ENCODE results near the gene CLDN4. TPM values are rescaled to one million over a fixed set of nuclear protein-coding genes. Genes with fewer than 3 reads are reported as not detected.
A peak's percentile ranks its signal among the peaks of the same experiment; 100 is the strongest.

CLDN4 gene
- total and polyA plus RNA-seq, 9 of the 15 experiments (the other 6 are each of a cell fraction or from before 2014, with no cell fraction given), result 0.05 to 0.60 (median 0.06) TPM; not detected in 3

DNA sequence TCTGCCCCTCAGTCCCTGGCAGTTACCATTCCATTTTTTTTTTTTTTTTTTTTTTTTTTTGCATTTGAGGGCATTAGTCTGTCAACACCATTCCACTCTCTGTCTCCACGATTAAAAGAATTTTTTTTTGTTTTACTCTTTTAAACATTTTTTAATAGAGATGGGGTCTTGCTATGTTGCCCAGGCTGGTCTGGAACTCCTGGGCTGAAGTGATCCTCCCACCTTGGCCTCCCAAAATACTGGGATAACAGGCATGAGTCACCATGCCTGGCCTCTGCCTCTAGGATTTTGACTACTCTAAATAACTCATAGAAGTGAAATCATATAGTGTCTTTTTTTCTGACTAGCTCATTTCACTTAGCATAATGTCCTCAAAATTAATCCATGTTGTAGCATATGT, 44.2 kb upstream of the CLDN4 start:
- Histone ChIP-seq H3K4me2 (ENCODE audit: insufficient read depth, low read length) (no peak overlapping the region), H3K9me1 (ENCODE audit: control insufficient read depth, insufficient read depth, low read length) (no peaks in the 10 kb centered on the region), H3K36me3 (ENCODE audit: control insufficient read depth, insufficient read depth, low read length) (no peaks in the 10 kb centered on the region), H3K9ac (ENCODE audit: insufficient read depth in 1 of 2, low read depth in 2 of 2, low read length in 2 of 2) (no peak overlapping the region), H3K9me3 (replicated peaks; ENCODE audit: control insufficient read depth, insufficient read depth, low read depth, low read length) (no peaks in the 10 kb centered on the region), H2AFZ (ENCODE audit: low read depth, low read length) (peak overlapping the region; percentile 87), H3K27ac (ENCODE audit: extremely low read depth, low read depth, low read length) (peak overlapping the region; percentile 69; the same call in 2 of the 3 replicates), H4K20me1 (replicated peaks; ENCODE audit: control insufficient read depth, insufficient read depth, low read length) (no peaks in the 10 kb centered on the region), H3K27me3 (ENCODE audit: control insufficient read depth in 2 of 2, insufficient read depth in 2 of 2, low read length in 2 of 2) (no peaks in the 10 kb centered on the region), H3K4me1 (replicated peaks in 1 of 2; ENCODE audit: control insufficient read depth in 2 of 2, insufficient read depth in 2 of 2, low read length in 2 of 2) (peaks cover 9 to 13% of the 10 kb centered on the region in 2 experiments; a peak in 4 of 5 replicates), H3K4me3 (no peak overlapping the region), H3K79me2 (ENCODE audit: control insufficient read depth, insufficient read depth, low read length) (no peaks in the 10 kb centered on the region)
- no TSS peak for BruUV-seq (replicated peaks)
- in situ Hi-C loops (cut with MboI) (no loop called here), intact Hi-C loops (cut with micrococcal nuclease) (no loop called here)
- WGBS (ENCODE audit: insufficient coverage, low coverage, missing lambda C conversion rate), result 8% methylated on average over 1 of the region's 1 CpG
- no peak for FAIRE-seq
- DNase-seq (ENCODE audit: extremely low read depth in 1 of 4, low spot score in 3 of 4), result no peak
- ChIA-PET CTCF (ENCODE audit: low intra/inter-chr PET ratio) (no interaction called here), POLR2A (interaction anchor here (1.9 kb wide), 1 partner anchor 36 kb away, joined by 5 read pairs; no protein-coding TSS in a partner anchor)
- ATAC-seq, result no peak; the same call in 1 of the 3 replicates
- peak; percentile 87 for TF ChIP-seq BCOR (IDR thresholded peaks at IDR 0.05)
- no peak for TF ChIP-seq ZNF354B (CRISPR knock-in tag; IDR thresholded peaks at IDR 0.05)
- TF ChIP-seq RFX1 (IDR thresholded peaks at IDR 0.05), result no peak
- TF ChIP-seq ZNF184 (CRISPR knock-in tag; IDR thresholded peaks at IDR 0.05), result no peak
- peak; percentile 99 for TF ChIP-seq ZNF121 (CRISPR knock-in tag; conservative IDR thresholded peaks at IDR 0.05)
- no peak for TF ChIP-seq L3MBTL2 (IDR thresholded peaks at IDR 0.05)
- TF ChIP-seq, protein P1, sequence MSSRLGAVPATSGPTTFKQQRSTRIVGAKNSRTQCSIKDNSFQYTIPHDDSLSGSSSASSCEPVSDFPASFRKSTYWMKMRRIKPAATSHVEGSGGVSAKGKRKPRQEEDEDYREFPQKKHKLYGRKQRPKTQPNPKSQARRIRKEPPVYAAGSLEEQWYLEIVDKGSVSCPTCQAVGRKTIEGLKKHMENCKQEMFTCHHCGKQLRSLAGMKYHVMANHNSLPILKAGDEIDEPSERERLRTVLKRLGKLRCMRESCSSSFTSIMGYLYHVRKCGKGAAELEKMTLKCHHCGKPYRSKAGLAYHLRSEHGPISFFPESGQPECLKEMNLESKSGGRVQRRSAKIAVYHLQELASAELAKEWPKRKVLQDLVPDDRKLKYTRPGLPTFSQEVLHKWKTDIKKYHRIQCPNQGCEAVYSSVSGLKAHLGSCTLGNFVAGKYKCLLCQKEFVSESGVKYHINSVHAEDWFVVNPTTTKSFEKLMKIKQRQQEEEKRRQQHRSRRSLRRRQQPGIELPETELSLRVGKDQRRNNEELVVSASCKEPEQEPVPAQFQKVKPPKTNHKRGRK (tag; IDR thresholded peaks at IDR 0.05), result 0 out of 2 replicates have a peak, but pooled peaks have one; percentile 47
- TF ChIP-seq, protein P2, sequence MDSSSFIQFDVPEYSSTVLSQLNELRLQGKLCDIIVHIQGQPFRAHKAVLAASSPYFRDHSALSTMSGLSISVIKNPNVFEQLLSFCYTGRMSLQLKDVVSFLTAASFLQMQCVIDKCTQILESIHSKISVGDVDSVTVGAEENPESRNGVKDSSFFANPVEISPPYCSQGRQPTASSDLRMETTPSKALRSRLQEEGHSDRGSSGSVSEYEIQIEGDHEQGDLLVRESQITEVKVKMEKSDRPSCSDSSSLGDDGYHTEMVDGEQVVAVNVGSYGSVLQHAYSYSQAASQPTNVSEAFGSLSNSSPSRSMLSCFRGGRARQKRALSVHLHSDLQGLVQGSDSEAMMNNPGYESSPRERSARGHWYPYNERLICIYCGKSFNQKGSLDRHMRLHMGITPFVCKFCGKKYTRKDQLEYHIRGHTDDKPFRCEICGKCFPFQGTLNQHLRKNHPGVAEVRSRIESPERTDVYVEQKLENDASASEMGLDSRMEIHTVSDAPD (CRISPR knock-in tag; IDR thresholded peaks at IDR 0.05), result no peak
- TF ChIP-seq ZNF551 (CRISPR knock-in tag; IDR thresholded peaks at IDR 0.05), result no peak
- TF ChIP-seq JUNB (CRISPR knock-in tag; conservative IDR thresholded peaks at IDR 0.05), result no peak
- no peak for TF ChIP-seq FOXO4 (CRISPR knock-in tag; IDR thresholded peaks at IDR 0.05)
- TF ChIP-seq EP400 (IDR thresholded peaks at IDR 0.05), result no peak
- no peak for TF ChIP-seq RBM39 (optimal IDR thresholded peaks at IDR 0.05; ENCODE audit: low read depth, low read length)
- peak; percentile 30; the same call in 1 of the 2 replicates for TF ChIP-seq ATF3 (IDR thresholded peaks at IDR 0.05)
- no peak for TF ChIP-seq ATF3 (CRISPR knock-in tag; conservative IDR thresholded peaks at IDR 0.05)
- TF ChIP-seq HDAC1 (IDR thresholded peaks at IDR 0.05), result 0 out of 4 replicates have a peak, but pooled peaks of 1 of the 2 experiments have one; percentile 19
- TF ChIP-seq, protein P3, sequence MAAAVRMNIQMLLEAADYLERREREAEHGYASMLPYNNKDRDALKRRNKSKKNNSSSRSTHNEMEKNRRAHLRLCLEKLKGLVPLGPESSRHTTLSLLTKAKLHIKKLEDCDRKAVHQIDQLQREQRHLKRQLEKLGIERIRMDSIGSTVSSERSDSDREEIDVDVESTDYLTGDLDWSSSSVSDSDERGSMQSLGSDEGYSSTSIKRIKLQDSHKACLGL (CRISPR knock-in tag; IDR thresholded peaks at IDR 0.05; ENCODE audit: borderline replicate concordance, poor library complexity, severe bottlenecking), result no peak
- no peak for TF ChIP-seq NCOA6 (IDR thresholded peaks at IDR 0.05)
- TF ChIP-seq RBM25 (IDR thresholded peaks at IDR 0.05; ENCODE audit: low read depth, low read length, severe bottlenecking), result peak; percentile 87
- TF ChIP-seq ZNF507 (tag; conservative IDR thresholded peaks at IDR 0.05), result no peak

Measured in K562 (cell line).